GM21528 (cell line): Measurements from ENCODE around the gene SMC1B.
"Not testable (repeated sequence)": the region's sequence is repeated elsewhere in the genome, so short reads cannot be mapped to it uniquely, and the experiment has no call there.

Source experiments
- ATAC-seq: cut with Tn5 transposase; IDR thresholded peaks from one replicate; pipeline ENCODE4 v1.9.1; 2021; ENCODE audit warnings: mild to moderate bottlenecking, moderate library complexity; ENCODE audit not compliant: unreplicated experiment, low FRiP score

Gene SMC1B

DNA sequence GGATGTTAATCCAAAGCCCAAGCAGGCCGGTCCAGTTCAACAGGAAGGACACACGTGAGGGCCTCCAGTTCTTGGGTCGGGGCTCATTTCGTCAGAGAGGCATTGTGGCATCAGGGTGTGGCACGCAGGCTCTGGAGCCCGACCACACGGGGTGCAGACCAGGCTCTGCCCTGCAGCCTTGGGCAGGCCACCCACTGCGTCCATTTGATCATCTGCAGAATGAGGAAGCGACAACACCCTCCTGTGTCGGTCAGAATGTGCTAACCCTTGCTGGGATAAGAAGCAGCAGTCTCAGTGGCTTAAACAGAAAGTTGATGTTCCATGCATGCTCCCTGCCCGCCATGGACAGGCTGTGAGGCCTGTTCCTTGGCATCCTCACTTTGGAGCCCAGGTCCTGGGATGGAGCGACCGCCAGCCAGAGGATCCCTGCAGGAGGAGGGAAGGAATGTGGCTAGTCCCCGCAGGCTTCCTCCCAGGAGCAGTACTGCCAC is 10.9 kb upstream of the SMC1B start:
- no peak for ATAC-seq

DNA sequence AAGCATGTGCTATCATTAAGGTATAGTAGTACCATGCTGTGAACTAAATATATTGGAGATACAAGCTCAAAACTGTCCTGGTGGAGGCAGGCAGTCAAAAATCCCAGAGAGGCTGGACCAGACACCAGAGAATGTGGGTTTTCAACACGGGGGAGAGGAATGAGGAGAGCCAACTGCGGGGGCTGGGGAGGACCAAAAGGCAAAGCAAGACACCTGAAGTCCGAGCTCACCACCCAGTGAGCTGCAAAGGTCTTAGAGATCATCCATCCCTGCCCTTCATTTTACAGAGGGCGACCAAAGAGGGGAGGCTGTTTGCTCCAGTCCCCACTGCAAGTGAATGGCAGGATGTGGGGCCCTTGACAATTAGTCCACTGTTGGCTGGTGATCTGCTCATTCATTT is 10.1 kb upstream of the SMC1B start:
- ATAC-seq, result no peak

GRCh38 chr22:45422237-45422983 is 9.0 kb upstream of the SMC1B start:
- ATAC-seq, result no peak

- ATAC-seq, result no peak
Observed at GRCh38 chr22:45421349-45422055, 8.1 kb upstream of the SMC1B start.

GRCh38 chr22:45420539-45420938 is 7.1 kb upstream of the SMC1B start:
- no peak for ATAC-seq

DNA sequence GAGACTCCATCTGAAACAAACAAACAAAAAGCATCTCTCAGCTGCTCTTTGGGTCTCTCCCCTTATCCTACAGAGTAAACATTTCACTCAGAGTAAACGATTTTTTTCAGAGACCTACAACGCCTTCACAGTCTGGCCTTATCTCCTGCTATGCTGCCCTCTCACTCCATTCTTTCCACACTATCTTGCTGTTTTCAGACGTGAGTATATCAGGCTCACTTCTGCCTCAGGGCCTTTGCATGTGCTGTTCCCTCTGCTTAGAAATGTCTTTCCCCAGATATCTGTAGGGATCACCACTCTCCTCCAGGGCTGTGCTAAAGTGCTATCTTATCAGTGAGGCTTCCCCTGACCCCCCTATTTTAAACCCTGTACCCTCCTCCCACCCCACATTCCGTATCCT is 6.6 kb upstream of the SMC1B start:
- ATAC-seq, result no peak

DNA sequence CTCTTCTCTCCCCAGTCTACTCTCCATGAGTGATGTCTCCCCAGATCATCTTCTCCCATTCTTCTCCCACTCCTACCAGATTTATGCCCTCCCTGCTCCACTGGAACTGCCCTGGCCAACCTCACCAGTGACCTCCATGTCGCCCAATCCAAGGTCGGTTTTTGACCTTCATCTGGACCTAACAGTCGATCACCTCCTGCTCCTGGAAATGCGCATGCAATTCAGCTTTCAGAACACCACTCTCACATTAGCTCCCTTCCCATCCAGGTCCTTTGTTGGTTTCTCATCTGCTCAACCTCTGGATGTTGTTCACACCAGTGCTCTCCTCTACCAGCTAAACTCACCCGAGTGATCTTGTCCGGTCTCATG is 5.4 kb upstream of the SMC1B start:
- no peak for ATAC-seq

DNA sequence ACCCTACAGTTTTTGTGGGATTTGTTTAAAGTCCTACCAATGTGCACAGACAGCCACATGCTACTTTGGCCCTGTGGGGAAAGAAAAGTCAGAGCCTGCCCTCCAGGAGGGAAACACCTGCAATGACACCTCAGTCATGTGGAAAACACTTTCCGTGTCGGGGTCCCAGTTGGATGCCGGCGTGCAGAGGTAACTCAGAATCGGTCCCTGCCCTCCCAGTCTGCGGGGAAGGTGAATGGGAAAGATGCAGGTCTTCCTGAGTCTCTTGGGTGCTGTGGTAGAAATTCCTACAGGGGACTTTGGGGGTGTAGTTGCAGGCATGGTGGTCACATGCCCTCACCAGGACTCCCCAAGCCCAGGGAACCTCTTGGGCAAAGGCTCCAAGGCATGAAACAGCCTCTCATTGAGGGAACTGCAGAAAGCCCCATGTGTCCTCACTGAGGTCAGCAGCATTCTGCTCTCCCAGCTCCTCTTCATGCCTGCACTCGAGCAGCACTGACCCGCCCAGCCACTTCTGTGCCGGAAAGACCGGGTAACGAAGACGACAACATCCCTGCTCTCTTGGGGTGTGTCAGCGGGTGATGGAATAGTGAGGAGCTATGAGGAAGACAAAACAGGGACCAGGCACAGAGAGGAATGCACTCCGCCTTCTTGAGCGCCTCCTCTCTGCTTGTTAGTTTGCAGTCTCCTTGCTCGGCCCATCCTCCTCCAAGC is 4.8 kb upstream of the SMC1B start:
- ATAC-seq, result no peak

GRCh38 chr22:45413013-45413367 is 409 bp downstream of the SMC1B start:
- no peak for ATAC-seq

DNA sequence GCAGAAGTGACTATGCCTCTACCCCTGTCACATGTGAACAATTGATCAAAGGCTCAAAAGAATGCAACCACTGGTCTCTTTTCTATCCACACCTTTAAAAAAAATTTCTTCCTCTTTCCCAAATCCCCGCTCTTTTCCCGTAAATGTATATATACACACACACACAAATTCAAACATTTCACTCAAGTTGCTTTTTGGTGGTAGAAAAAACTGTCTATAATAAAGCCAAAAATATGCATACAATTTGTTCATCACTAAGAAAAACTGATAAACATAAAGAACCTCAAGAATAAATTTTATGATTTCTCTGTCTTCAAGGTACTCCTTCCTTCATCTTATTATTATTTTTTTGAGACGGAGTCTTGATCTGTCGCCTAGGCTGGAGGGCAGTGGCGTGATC is 5.6 kb downstream of the SMC1B start:
- no peak for ATAC-seq

DNA sequence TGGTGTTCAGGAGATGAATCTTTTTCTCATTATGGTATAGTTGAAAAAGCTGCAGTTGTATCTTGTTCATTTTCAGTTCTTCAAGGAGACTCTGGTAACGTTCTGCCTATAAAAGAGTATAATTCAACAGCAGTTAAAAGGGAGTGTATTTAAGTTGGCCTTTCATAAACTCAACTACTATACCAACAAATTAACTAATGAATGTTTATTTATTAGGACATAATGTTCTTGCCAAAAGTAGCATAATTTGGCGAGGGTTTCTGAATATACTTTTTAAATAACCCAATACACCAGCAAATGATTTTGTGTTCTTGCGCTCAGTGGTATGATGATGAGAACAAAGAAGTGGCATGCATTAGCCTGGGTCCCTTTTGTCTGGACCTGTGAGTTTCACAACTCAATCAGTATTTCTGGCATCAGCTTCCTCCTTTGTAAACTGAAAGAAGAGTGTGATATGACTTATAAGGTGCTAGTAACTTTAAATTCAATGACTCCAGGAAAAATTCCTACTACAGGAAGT is 10.9 kb downstream of the SMC1B start:
- ATAC-seq, result no peak

- no peak for ATAC-seq
Observed at GRCh38 chr22:45399712-45400445, 13.5 kb downstream of the SMC1B start.

- no peak for ATAC-seq
Observed at GRCh38 chr22:45398214-45398613, 15.2 kb downstream of the SMC1B start.

GRCh38 chr22:45397806-45398205 is 15.6 kb downstream of the SMC1B start:
- no peak for ATAC-seq

DNA sequence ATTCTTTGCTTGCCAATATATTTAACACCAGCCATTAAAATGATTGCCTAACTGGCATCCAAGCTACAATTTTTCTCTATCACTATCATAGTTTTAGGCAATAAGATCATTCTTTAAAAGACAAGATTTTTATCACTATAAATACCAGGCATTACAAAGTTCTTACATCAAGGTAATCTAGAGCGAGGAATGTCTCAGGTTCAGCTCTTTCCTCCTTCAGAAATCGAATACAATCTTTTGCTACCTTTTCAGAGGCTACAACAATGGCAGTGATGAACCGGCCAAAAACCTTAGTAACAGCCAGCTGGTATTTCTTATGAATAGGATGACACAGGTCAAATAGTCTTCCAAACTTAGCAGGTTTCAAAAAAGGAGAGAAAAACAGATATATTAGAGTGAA is 23.9 kb downstream of the SMC1B start:
- no peak for ATAC-seq

GRCh38 chr22:45381348-45381747 is 32.1 kb downstream of the SMC1B start:
- no peak for ATAC-seq

DNA sequence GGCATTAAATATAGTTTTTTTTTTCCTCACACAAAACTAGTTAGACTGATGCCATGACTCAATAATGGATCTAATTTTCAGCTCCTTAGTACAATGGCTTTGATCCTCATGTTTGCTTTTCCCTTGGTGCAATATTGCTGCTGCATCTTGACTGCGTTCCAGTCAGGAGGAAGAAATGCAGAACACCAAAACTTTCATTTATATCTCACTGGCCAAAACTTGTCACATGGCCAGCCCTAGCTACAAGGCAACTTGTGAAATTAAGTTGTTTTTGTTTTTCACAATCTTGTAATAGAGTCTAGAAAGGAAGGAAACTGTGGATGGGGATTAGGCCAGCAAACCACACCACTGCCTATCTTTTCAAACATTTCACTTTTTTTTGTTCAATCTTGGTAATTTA is 36.7 kb downstream of the SMC1B start:
- ATAC-seq, result no peak

- ATAC-seq, result no peak
Observed at GRCh38 chr22:45376009-45376408, 37.4 kb downstream of the SMC1B start.

GRCh38 chr22:45373592-45373991 is 39.8 kb downstream of the SMC1B start:
- not testable (repeated sequence) for ATAC-seq

DNA sequence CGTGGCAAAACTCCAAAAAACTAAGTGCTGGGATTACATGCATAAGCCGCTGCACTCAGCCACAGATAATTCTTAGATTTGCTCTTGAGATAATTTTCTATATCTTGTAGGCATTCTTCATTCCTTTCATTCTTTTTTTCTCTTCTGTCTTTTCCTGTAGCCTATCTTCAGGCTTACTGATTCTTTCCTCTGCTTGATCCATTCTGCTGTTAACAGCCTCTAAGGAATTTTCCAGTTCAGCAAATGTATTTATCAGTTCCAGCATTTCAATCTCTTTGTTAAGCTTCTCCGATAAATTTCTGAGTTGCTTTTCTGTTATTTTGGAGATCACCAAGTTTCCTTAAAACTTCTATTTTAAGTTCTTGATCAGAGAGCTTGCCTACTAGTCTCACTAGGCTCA is 46.7 kb downstream of the SMC1B start:
- ATAC-seq, result no peak

DNA sequence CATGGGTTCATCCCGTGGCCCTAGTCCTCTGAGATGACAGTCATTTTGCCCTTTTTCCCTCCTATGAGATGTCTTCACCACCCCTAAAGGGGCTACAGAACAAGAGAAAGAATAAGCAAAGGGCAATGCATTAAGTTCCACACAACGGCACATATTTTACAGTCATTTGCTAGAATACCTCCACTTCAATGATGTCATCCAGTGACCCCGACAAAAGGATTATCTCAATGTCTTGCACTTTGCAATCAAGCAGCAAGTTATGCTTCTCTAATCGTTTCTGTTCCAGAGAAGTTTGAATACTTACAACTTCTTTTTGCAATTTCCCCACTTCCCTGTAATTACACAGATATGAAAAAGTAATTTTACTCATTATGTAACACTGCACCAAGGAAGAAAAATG is 53.8 kb downstream of the SMC1B start:
- ATAC-seq, result no peak
